ENCODE data around the gene MEGF8.

Gene MEGF8, protein sequence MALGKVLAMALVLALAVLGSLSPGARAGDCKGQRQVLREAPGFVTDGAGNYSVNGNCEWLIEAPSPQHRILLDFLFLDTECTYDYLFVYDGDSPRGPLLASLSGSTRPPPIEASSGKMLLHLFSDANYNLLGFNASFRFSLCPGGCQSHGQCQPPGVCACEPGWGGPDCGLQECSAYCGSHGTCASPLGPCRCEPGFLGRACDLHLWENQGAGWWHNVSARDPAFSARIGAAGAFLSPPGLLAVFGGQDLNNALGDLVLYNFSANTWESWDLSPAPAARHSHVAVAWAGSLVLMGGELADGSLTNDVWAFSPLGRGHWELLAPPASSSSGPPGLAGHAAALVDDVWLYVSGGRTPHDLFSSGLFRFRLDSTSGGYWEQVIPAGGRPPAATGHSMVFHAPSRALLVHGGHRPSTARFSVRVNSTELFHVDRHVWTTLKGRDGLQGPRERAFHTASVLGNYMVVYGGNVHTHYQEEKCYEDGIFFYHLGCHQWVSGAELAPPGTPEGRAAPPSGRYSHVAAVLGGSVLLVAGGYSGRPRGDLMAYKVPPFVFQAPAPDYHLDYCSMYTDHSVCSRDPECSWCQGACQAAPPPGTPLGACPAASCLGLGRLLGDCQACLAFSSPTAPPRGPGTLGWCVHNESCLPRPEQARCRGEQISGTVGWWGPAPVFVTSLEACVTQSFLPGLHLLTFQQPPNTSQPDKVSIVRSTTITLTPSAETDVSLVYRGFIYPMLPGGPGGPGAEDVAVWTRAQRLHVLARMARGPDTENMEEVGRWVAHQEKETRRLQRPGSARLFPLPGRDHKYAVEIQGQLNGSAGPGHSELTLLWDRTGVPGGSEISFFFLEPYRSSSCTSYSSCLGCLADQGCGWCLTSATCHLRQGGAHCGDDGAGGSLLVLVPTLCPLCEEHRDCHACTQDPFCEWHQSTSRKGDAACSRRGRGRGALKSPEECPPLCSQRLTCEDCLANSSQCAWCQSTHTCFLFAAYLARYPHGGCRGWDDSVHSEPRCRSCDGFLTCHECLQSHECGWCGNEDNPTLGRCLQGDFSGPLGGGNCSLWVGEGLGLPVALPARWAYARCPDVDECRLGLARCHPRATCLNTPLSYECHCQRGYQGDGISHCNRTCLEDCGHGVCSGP (N-terminal part only)

DNA sequence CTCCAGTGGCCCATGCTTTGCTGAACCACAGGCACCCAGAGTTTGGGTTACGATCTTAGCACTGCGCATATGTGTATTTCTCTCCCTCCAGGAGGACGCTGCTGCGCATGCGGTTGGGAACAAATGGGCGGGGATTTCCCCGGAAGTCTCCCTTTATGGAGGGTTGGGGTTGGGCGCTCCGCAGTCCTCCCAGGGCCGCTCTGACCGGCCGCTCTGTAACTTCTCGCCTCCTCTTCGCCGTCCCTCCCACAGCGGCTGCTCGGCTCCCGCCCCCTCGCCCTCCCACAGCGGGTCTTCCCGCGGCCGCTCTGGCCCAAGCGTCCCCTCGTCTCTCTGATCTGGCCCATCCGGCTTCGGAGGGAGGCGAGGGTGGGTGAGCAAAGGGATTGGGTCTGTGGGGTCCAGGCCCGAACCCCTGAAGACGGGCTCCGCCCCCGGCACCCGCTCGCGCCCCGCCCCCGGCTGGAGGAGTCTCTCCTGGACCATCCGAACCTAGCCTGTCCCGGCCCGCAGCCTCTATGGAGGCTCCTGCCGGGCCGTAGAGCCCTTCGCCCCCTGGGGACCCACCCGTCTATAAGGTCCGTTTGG, at the start of gene MEGF8:
Gene MEGF8, plus strand, starts transcription at position 328 of the 588 bp plus-strand sequence. CDS start 609 bp downstream, outside the sequence.
- TF ChIP-seq, protein P1, sequence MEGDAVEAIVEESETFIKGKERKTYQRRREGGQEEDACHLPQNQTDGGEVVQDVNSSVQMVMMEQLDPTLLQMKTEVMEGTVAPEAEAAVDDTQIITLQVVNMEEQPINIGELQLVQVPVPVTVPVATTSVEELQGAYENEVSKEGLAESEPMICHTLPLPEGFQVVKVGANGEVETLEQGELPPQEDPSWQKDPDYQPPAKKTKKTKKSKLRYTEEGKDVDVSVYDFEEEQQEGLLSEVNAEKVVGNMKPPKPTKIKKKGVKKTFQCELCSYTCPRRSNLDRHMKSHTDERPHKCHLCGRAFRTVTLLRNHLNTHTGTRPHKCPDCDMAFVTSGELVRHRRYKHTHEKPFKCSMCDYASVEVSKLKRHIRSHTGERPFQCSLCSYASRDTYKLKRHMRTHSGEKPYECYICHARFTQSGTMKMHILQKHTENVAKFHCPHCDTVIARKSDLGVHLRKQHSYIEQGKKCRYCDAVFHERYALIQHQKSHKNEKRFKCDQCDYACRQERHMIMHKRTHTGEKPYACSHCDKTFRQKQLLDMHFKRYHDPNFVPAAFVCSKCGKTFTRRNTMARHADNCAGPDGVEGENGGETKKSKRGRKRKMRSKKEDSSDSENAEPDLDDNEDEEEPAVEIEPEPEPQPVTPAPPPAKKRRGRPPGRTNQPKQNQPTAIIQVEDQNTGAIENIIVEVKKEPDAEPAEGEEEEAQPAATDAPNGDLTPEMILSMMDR (IDR thresholded peaks at IDR 0.05; ENCODE audit: insufficient read depth, low read depth, low read length, missing control alignments), result peak; percentile 89
- peak within 1 kb of the TSS; percentile 90 for H3K4me3 ChIP-seq (ENCODE audit: low read depth, low read length)
- DNase-seq (ENCODE audit: low read depth), result peak; percentile 99

DNA sequence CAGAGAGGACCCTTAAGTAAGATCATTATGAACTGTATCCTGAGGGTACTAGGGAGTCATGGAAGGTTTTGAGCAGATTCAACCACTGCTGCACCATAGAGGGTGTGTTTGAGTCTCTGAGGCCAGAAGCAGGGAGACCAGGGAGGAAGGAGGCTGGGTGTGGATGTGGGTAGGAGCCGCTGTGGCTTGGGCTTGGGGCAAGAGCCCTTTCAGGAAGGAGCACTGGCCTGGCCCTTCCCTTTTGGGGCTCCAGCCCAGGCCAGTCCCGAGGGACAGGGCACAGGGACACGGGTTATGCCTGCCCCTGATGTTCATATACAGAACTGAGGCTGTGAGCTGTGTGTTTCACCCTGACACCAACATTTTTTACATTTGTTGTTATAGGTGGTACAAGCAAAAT, 49.2 kb upstream of the MEGF8 start:
- H3K4me3 ChIP-seq (ENCODE audit: low read depth, low read length), result no peak overlapping the region
- DNase-seq (ENCODE audit: low read depth), result no peak
- TF ChIP-seq, protein P1 (IDR thresholded peaks at IDR 0.05; ENCODE audit: insufficient read depth, low read depth, low read length, missing control alignments), result no peak

DNA sequence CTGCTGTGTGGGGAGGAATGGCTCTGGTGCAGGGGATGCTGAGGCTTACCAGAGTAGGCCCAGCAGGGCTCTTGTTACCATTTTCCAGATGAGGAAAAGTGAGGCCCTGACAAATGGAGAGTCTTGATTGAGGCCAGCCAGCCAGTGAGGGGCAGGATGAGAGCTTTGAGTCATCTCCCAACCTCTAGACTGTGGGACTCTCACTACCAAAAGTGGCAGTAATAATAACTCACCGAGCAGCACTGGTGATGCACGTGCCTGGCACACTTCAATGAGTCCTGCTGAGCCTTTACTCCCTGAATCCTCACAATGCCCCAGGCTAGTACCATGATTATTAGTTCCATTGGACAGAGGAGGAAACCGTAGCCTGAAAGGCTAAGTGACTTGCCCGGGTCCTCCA, 48.6 kb upstream of the MEGF8 start:
- DNase-seq (ENCODE audit: low read depth), result peak; percentile 64
- H3K4me3 ChIP-seq (ENCODE audit: low read depth, low read length), result no peak overlapping the region
- TF ChIP-seq, protein P1 (IDR thresholded peaks at IDR 0.05; ENCODE audit: insufficient read depth, low read depth, low read length, missing control alignments), result no peak

DNA sequence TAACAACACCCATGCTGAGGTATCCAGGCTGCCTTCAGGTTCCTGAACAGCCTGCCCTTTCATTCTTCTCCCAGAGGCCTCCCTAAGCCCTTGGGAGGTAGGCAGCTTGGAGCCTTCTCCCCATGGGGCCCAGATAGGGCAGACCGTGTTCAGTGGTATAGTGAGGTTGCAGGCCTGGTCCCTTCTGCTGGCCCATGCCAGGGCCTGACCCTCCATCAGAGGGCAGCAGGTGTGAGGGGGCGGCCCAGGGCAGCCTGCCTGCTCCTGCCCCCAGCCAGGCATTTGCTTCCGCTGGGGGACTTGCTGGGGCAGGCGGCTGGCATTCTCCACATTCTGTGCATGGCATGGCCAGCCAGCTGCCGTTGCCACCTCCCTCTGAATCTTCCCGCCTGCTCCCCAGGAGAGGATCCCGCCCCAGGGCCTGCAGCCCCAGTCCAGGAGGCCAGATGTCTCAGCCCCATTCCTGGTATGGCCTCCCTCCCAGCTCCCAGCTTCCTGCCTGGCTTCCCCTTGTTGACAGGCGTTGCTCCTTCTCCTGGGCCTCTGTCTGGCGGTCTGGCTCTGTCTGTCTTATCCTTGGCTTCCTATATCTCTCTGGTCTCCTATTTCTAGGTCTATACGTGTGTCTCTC, 47.5 kb upstream of the MEGF8 start:
- H3K4me3 ChIP-seq (ENCODE audit: low read depth, low read length), result no peak overlapping the region
- TF ChIP-seq, protein P1 (IDR thresholded peaks at IDR 0.05; ENCODE audit: insufficient read depth, low read depth, low read length, missing control alignments), result no peak
- DNase-seq (ENCODE audit: low read depth), result no peak

DNA sequence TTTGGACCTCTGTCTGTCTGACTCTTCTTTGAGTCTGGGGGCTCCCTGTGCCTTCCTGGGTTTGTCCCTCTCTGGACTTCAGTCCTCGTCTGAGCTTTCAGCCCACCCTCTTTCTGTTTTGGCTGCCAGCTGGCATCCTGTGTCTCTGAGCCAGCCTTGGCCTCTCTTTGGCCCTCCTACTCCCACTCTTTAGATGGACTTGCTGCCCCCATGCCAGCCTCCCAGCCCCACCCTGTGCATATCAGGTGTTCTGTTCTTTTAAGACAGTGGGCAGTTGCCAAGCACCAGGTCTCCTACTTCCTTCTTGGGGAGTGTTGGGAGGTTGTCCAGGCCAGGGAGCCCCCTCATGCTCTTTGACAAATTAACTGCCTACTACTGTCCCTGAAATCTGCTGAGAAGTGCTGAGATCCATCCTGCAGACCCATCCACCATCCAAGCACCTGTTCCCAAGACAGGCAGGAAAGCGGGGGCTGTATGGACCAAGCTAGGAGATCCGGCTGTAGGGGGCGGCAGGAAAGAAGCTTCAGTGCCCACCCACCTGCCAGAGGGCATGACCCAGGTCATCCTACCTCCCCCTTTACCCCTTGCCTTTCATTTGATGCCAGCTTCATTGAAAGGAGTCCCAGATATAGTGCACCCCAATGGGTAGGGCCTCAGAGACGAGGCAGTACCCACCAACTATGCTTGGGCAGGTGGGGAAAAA, 46.8 kb upstream of the MEGF8 start:
- no peak for DNase-seq (ENCODE audit: low read depth)
- H3K4me3 ChIP-seq (ENCODE audit: low read depth, low read length), result no peak overlapping the region
- TF ChIP-seq, protein P1 (IDR thresholded peaks at IDR 0.05; ENCODE audit: insufficient read depth, low read depth, low read length, missing control alignments), result no peak
